UCSD-AML1 (cell line): ENCODE results near the gene SLC25A23.
"Not testable (repeated sequence)": the region's sequence is repeated elsewhere in the genome, so short reads cannot be mapped to it uniquely, and the experiment has no call there.

Experiments used
- DNase-seq: peaks from one replicate; lab custom pipeline; 2025; ENCODE audit not compliant: unreplicated experiment; lab: John Stamatoyannopoulos, UW

SLC25A23 gene

DNA sequence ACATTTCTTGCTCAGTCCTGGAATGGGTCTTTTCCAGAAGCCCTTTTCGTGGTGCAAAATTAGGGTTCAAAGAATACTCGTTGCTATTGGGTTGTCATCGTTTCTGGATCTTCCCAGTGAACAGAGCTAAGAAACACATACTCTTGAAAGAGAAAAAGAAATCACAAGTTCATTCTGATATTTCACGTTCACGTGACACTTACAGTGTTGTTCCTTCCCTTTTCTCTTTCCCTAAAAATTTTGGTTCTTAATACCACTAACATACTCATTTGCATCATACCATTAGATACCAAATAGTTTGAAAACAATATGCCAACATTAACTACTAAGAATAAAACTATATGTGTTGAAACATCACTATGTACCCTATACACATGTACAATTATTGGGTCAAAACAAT, 53.2 kb downstream of the SLC25A23 start:
- no peak for DNase-seq

DNA sequence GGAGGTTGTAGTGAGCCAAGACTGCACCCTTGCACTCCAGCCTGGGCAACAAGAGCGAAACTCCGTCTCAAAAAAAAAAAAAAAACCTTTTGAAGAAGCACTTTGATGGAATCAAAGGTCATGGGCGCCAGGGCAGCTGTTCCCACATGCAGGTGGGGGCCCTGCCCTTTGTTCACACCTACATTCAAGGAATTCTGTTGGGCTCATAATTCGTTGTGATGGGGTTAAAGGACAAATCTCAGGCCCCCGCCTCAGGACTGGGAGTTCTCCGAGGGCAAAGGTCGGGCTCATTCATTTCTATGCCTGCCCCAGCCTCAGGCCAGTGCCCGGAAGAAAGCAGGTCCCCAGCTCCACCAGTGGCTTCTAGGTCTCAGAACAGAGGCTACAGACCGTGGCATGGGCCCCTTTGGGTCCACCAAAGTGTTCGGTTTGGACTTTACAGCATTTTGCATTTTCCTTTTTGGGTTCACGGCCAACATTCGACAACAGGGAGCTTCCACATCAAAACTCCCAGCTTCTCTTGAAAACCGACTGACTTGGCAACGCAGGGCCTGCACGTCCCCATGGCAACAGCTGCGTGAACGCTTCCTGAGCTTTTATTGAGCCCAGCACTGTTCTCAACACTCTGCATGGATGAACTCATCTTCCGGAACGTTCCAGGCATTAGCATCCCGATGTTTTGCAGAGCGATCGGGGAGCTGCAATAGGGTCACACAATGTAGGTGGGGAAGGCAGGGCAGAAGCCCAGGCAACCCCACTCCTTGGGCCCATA, 56.6 kb downstream of the SLC25A23 start:
- no peak for DNase-seq

DNA sequence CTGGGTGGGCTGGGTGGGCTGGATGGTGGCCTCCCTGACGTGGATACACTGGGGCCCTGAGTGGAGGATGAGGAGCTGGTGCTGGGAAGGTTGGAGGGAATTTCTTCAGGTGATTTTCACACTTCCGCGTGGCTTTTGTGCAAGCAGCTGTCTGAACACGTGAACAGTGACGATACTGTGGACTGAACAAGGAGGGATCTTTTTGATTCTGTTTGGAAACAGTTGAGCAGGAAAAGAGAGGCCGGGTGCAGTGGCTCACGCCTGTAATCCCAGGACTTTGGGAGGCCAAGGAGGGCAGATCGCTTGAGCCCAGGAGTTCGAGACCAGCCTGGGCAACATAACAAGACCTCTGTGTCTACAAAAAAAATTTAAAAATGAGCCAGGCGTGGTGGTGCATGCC, 57.5 kb downstream of the SLC25A23 start:
- DNase-seq = no peak

GRCh38 chr19:6400062-6400944, 59.3 kb downstream of the SLC25A23 start:
- DNase-seq = not testable (repeated sequence)

DNA sequence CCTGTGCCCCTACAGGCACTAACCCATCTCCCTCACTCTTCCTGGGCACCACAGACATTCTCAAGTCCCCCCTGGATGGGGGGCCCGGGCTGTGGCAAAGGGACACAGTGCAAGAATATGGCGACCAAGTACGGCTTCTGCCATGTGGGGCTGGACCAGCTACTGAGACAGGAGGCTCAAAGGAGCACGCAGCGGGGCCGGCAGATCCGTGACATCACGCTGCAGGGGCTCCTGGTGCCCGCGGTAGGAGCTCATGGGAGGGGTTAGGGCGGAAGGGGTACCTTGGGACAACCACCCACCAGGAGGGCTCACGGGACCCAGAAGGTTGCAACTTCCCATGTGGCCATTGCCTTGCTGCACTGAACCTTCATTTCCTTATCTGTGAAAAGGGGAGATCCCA, 63.3 kb downstream of the SLC25A23 start:
- DNase-seq = no peak

DNA sequence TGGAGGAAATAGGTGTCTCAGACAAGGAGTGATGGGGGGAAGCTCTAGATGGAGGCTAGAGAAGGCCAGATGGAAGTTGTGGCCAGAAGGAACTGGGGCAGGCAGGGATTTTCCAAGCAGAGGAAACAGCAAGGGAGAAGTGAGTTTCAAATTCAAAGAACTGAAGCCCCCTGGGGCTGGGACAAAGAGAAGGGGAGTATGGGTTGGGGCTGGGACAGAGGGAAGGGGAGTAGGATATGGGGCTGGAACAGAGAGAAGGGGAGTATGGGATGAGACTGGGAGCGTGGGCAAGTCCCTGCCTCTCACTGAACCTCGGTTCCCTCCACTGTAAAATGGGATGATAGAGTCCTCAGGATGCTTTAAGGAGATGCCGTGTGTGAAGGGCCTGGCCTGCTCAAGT, 64.8 kb downstream of the SLC25A23 start:
- no peak for DNase-seq

- DNase-seq = no peak
These were observed 65.6 kb downstream of the SLC25A23 start for GRCh38 chr19:6393983-6394412.

- DNase-seq = peak; percentile 96
These were observed 66.3 kb downstream of the SLC25A23 start, which contains the start of gene GTF2F1 for GRCh38 chr19:6393074-6393982. GTF2F1 (minus strand) TSS chr19:6393164; CDS start chr19:6392995, 169 bp downstream.

GRCh38 chr19:6392221-6393073, 67.1 kb downstream of the SLC25A23 start:
- DNase-seq = peak; percentile 36
